SK-N-SH (cell line): ENCODE results near the gene ARL5B. TPM values are rescaled to one million over a fixed set of nuclear protein-coding genes. Genes with fewer than 3 reads are reported as not detected.

ENCODE experiments used
- CTCF ChIA-PET: fragments of 300-600, 350-600 bp; formaldehyde crosslinking; extraction: SDS; loops from one replicate; lab custom pipeline; 2021; lab: Yijun Ruan, JAX
- POLR2A ChIA-PET: fragments of 350-600 bp; sonication (Branson Sonifier 250); formaldehyde crosslinking; extraction: SDS; loops from one replicate; lab custom pipeline; 2020; ENCODE audit warnings: antibody characterized with exemption, inconsistent platforms; lab: Yijun Ruan, JAX
- DNase-seq: peaks from one replicate; pipeline ENCODE4 v3.0.0; 2012
- H2AFZ ChIP-seq: fragments of 200-600 bp; sonication (generic); 2 replicates; pipeline ENCODE4 v1.8.1; 2016; ENCODE audit warnings: antibody characterized with exemption, mild to moderate bottlenecking, low read depth
- H3F3A ChIP-seq: fragments of 200-600 bp; sonication (generic); replicated peaks from 2 replicates; pipeline ENCODE3; 2016; ENCODE audit warnings: antibody characterized with exemption, mild to moderate bottlenecking; ENCODE audit not compliant: insufficient read depth
- H3K27ac ChIP-seq, 2 experiments: fragments of 200-500 bp in 1 of 2; fragments of 200-600 bp in 1 of 2; sonication (Bioruptor generic) in 1 of 2; sonication (generic), shearing (Covaris generic) in 1 of 2; 2 replicates each; pipeline versions ENCODE4 v1.5.1 to v1.6.1; 2014 to 2016; ENCODE audit warnings: low read depth in 2 of 2, inconsistent platforms in 1 of 2, low read length in 1 of 2, mild to moderate bottlenecking in 1 of 2, mixed read lengths in 1 of 2
- H3K27me3 ChIP-seq: fragments of 200-600 bp; sonication (generic), shearing (Covaris generic); 2 replicates; pipeline ENCODE4 v1.6.1; 2016; ENCODE audit warnings: mixed run types; ENCODE audit not compliant: insufficient read depth
- H3K36me3 ChIP-seq, 2 experiments: fragments of 200-500 bp in 1 of 2; fragments of 200-600 bp in 1 of 2; sonication (Bioruptor generic) in 1 of 2; sonication (generic) in 1 of 2; replicated peaks in 1 of 2; 2 replicates each; pipeline versions ENCODE3 to v1.5.1; 2014 to 2016; ENCODE audit warnings: low read length in 1 of 2, mild to moderate bottlenecking in 1 of 2; ENCODE audit not compliant: insufficient read depth in 2 of 2, control insufficient read depth in 1 of 2
- H3K4me1 ChIP-seq, 2 experiments: fragments of 200-500 bp in 1 of 2; fragments of 200-600 bp in 1 of 2; sonication (Bioruptor generic) in 1 of 2; sonication (generic), shearing (Covaris generic) in 1 of 2; 2 replicates each; pipeline versions ENCODE4 v1.5.1 to v1.6.1; 2014 to 2016; ENCODE audit warnings: low read depth in 1 of 2, low read length in 1 of 2, mixed run types in 1 of 2; ENCODE audit not compliant: insufficient read depth in 2 of 2, control insufficient read depth in 1 of 2
- H3K4me2 ChIP-seq: fragments of 200-600 bp; sonication (generic), shearing (Covaris generic); 2 replicates; pipeline ENCODE4 v1.6.1; 2017; ENCODE audit warnings: mixed run types
- H3K4me3 ChIP-seq, 2 experiments: fragments of 200-500 bp in 1 of 2; fragments of 200-600 bp in 1 of 2; sonication (Bioruptor generic) in 1 of 2; sonication (generic), shearing (Covaris generic) in 1 of 2; 2 replicates each; pipeline versions ENCODE4 v1.5.1 to v1.8.1; 2014 to 2016; ENCODE audit warnings: low read depth in 2 of 2, inconsistent platforms in 1 of 2, low read length in 1 of 2, mild to moderate bottlenecking in 1 of 2, mixed read lengths in 1 of 2, moderate library complexity in 1 of 2
- H3K79me2 ChIP-seq: fragments of 200-600 bp; sonication (generic); 2 replicates; pipeline ENCODE4 v1.8.1; 2017; ENCODE audit warnings: mild to moderate bottlenecking; ENCODE audit not compliant: insufficient read depth
- H3K9ac ChIP-seq: fragments of 200-600 bp; sonication (generic); 2 replicates; pipeline ENCODE4 v1.6.1; 2017; ENCODE audit warnings: mixed run types
- H3K9me2 ChIP-seq: fragments of 200-600 bp; sonication (generic); 2 replicates; pipeline ENCODE4 v1.6.1; 2017; ENCODE audit warnings: mixed run types
- H3K9me3 ChIP-seq: fragments of 200-600 bp; sonication (generic); 2 replicates; pipeline ENCODE4 v1.6.1; 2017; ENCODE audit warnings: mixed run types, mild to moderate bottlenecking, moderate library complexity
- H4K20me1 ChIP-seq: fragments of 200-600 bp; sonication (generic); 2 replicates; pipeline ENCODE4 v1.6.1; 2017; ENCODE audit warnings: mild to moderate bottlenecking, mixed run types; ENCODE audit not compliant: insufficient read depth
- ELF1 ChIP-seq: IDR thresholded peaks from 2 replicates; pipeline ENCODE4 v1.4.0; 2012
- EZH2phosphoT487 ChIP-seq: fragments of 200-600 bp; sonication (generic); IDR thresholded peaks from 2 replicates; pipeline ENCODE4 v1.6.1; 2017; ENCODE audit warnings: low read depth, mixed run types, mild to moderate bottlenecking, antibody characterized with exemption, moderate library complexity, borderline replicate concordance
- IRF3 ChIP-seq: fragments of 150-350 bp; IDR thresholded peaks from 2 replicates; pipeline ENCODE4 v1.6.1; 2016; ENCODE audit warnings: mild to moderate bottlenecking, low read depth, low read length
- JUND ChIP-seq: IDR thresholded peaks from 2 replicates; pipeline ENCODE4 v1.4.0; 2012
- MAX ChIP-seq: IDR thresholded peaks from 2 replicates; pipeline ENCODE4 v1.4.0; 2012; ENCODE audit warnings: low read depth
- MEF2A ChIP-seq: IDR thresholded peaks from 2 replicates; pipeline ENCODE4 v1.4.0; 2012; ENCODE audit warnings: low read depth, borderline replicate concordance
- NFIC ChIP-seq: IDR thresholded peaks from 2 replicates; pipeline ENCODE4 v1.4.0; 2012; ENCODE audit warnings: borderline replicate concordance
- NRF1 ChIP-seq: IDR thresholded peaks from 2 replicates; pipeline ENCODE4 v1.6.1; 2012; ENCODE audit warnings: low read depth, mild to moderate bottlenecking, low read length
- PBX3 ChIP-seq: IDR thresholded peaks from 2 replicates; pipeline ENCODE4; 2012
- TCF12 ChIP-seq: IDR thresholded peaks from 2 replicates; pipeline ENCODE4 v1.4.0; 2012
- USF1 ChIP-seq: IDR thresholded peaks from 2 replicates; pipeline ENCODE4 v1.4.0; 2012; ENCODE audit warnings: low read depth, borderline replicate concordance
- USF2 ChIP-seq: fragments of 150-350 bp; IDR thresholded peaks from 2 replicates; pipeline ENCODE4 v1.6.1; 2017; ENCODE audit warnings: antibody characterized with exemption, low read length, low read depth, borderline replicate concordance
- ZBTB33 ChIP-seq: IDR thresholded peaks from 2 replicates; pipeline ENCODE4 v1.4.0; 2012; ENCODE audit warnings: low read depth, borderline replicate concordance
- WGBS: methylation state at CpG from one replicate; pipeline ENCODE4 v1.1.6; 2017; ENCODE audit warnings: low lambda C conversion rate; 5-methylcytosine and 5-hydroxymethylcytosine counted together
- polyA plus RNA-seq, 3 experiments: library from polyadenylated mRNA; depleted of rRNA; stranded (reverse); fragments of >200 nt; gene quantifications; 2 replicates each; pipeline ENCODE4 v1.2.3, GENCODE V29; 2012

ARL5B gene
- polyA plus RNA-seq, 1 of the 3 experiments (the other 2 are of a cell fraction): 4.9 TPM

GRCh38 chr10:18668026-18668425 lies 8.8 kb downstream of the ARL5B start:
- no peaks in the 10 kb centered on the region for H3K27me3 ChIP-seq
- no peak overlapping the region for H3K4me3 ChIP-seq
- no peaks in the 10 kb centered on the region for H3K9me3 ChIP-seq
- peaks cover 16 to 44% of the 10 kb centered on the region in 2 experiments for H3K36me3 ChIP-seq
- WGBS: 98% methylated on average over 2 of the region's 2 CpGs
- H3K4me1 ChIP-seq: peaks cover 0 to 22% of the 10 kb centered on the region in 2 experiments; a peak in 3 of 4 replicates
- TF ChIP-seq MEF2A: no peak
- TF ChIP-seq IRF3: no peak
- no peak for TF ChIP-seq USF2
- TF ChIP-seq USF1: no peak
- no peak for TF ChIP-seq JUND
- TF ChIP-seq NFIC: no peak
- no peak for TF ChIP-seq ELF1
- no peak for TF ChIP-seq MAX
- no peak for TF ChIP-seq PBX3
- TF ChIP-seq ZBTB33: no peak
- TF ChIP-seq TCF12: no peak
- TF ChIP-seq NRF1: no peak
- TF ChIP-seq EZH2phosphoT487: no peak
- no peak overlapping the region for H3K4me2 ChIP-seq
- H3K9me2 ChIP-seq: no peaks in the 10 kb centered on the region
- CTCF ChIA-PET: no interaction called here
- no peak overlapping the region for H3K27ac ChIP-seq
- H3F3A ChIP-seq: peaks cover 20% of the 10 kb centered on the region
- DNase-seq: no peak
- peaks cover 34% of the 10 kb centered on the region for H4K20me1 ChIP-seq
- POLR2A ChIA-PET: interaction anchor here (1.1 kb wide), 1 partner anchor 9 kb away, joined by 3 read pairs; the partner anchor contains the start of gene ARL5B
- no peak overlapping the region for H3K9ac ChIP-seq
- H3K79me2 ChIP-seq: peaks cover 83% of the 10 kb centered on the region
- H2AFZ ChIP-seq: no peak overlapping the region
